ENCODE results near the gene HBG2. TPM values are rescaled to one million over a fixed set of nuclear protein-coding genes. Genes with fewer than 3 reads are reported as not detected.

HBG2 gene
- total RNA-seq, 1 donor from 2014 or later, result 0.54 TPM

DNA sequence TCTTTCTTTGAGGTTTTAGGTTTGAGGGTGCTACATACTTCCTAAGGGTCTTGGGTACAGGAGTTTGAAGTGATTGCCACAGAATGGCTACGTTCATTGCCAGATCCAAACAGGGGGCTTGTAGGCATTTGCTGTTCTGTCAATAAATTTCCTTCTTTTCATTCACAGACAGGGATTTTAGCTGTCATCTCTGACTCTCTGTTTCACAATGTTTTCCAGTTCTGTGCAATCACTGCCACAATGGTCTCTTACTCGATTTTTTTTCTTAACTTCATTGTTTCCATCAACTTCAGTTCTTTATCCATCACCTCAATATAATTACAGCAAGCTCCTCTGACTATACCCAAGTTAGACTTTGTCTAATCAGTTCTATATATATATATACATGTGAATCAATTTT, 14.1 kb downstream of the HBG2 start:
- Mint-ChIP-seq H3K4me1 (peaks cover 9% of the 10 kb centered on the region), H3K36me3 (no peaks in the 10 kb centered on the region), H3K27me3 (ENCODE audit: low read depth) (peaks cover 15% of the 10 kb centered on the region), H3K27ac (no peak overlapping the region), H3K4me3 (no peak overlapping the region), H3K9me3 (no peaks in the 10 kb centered on the region)
- TF ChIP-seq, protein P1, sequence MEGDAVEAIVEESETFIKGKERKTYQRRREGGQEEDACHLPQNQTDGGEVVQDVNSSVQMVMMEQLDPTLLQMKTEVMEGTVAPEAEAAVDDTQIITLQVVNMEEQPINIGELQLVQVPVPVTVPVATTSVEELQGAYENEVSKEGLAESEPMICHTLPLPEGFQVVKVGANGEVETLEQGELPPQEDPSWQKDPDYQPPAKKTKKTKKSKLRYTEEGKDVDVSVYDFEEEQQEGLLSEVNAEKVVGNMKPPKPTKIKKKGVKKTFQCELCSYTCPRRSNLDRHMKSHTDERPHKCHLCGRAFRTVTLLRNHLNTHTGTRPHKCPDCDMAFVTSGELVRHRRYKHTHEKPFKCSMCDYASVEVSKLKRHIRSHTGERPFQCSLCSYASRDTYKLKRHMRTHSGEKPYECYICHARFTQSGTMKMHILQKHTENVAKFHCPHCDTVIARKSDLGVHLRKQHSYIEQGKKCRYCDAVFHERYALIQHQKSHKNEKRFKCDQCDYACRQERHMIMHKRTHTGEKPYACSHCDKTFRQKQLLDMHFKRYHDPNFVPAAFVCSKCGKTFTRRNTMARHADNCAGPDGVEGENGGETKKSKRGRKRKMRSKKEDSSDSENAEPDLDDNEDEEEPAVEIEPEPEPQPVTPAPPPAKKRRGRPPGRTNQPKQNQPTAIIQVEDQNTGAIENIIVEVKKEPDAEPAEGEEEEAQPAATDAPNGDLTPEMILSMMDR (IDR thresholded peaks at IDR 0.05; ENCODE audit: unreplicated experiment), result no peak
- no peak for DNase-seq (ENCODE audit: low spot score in 2 of 2, unreplicated experiment in 2 of 2)

DNA sequence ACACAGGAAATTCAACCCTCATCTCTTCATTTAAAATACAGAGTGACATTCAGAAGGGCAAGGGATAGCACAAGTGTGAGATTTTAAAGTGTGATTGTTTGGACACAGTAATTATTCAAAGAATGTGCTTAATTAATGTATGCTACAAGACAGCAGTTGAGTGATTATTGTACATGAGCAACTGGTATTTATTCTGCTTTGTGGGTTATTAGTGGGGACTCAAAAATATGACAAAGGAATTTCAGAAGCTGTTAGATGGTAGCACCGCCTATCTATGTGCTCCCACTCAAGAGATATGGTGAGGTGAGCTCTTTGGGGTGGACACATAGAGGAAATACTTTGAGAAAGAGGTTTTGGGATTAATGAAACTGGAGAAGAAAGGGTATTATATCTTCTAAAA, 14.5 kb downstream of the HBG2 start:
- TF ChIP-seq, protein P1 (IDR thresholded peaks at IDR 0.05; ENCODE audit: unreplicated experiment), result no peak
- no peak overlapping the region for H3K27ac Mint-ChIP-seq
- H3K36me3 Mint-ChIP-seq, result no peaks in the 10 kb centered on the region
- DNase-seq (ENCODE audit: low spot score in 2 of 2, unreplicated experiment in 2 of 2), result no peak
- peaks cover 7% of the 10 kb centered on the region for H3K4me1 Mint-ChIP-seq
- peaks cover 15% of the 10 kb centered on the region for H3K27me3 Mint-ChIP-seq (ENCODE audit: low read depth)
- H3K4me3 Mint-ChIP-seq, result no peak overlapping the region
- H3K9me3 Mint-ChIP-seq, result no peaks in the 10 kb centered on the region

DNA sequence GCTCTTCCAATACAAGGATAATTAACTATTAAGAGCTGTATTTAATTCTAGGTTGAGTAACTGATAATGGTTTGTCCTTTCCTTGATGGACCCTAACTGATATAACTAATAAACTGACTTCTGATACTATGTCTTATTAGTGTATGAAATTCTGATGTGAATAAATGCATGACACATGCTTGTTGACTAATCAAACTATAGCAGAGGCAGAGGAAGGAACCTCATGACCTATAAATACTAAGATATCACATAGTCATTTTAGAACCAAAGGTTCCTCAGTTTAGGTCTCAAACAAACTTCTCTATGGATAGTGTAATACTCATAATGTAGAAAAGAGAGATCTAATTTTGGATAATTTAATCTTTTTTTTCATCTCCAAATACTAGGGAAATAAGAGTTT, 15.5 kb downstream of the HBG2 start:
- no peak overlapping the region for H3K4me3 Mint-ChIP-seq
- H3K27me3 Mint-ChIP-seq (ENCODE audit: low read depth), result peaks cover 15% of the 10 kb centered on the region
- no peak overlapping the region for H3K27ac Mint-ChIP-seq
- peaks cover 6% of the 10 kb centered on the region for H3K4me1 Mint-ChIP-seq
- no peak for DNase-seq (ENCODE audit: low spot score in 2 of 2, unreplicated experiment in 2 of 2)
- H3K9me3 Mint-ChIP-seq, result no peaks in the 10 kb centered on the region
- TF ChIP-seq, protein P1 (IDR thresholded peaks at IDR 0.05; ENCODE audit: unreplicated experiment), result no peak
- no peaks in the 10 kb centered on the region for H3K36me3 Mint-ChIP-seq

DNA sequence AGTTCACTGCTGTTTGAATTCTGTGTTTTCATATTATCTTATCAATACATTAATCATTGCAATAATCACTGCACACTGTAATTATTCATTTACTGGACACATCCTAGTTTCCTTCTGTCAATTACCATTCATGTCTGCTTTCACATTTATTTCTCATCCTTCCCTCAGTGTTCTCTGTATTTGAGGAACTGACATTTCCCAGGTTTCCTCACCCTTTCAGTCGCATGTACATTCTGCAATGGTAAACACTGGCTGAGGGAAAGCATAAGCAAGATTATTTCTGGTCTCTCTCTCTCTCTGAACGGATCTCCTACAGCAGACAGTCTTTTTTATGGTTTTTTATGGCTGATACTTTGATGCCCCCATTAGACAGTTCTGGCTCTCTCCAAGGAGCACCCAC, 16.1 kb downstream of the HBG2 start:
- H3K27me3 Mint-ChIP-seq (ENCODE audit: low read depth), result peaks cover 15% of the 10 kb centered on the region
- H3K4me3 Mint-ChIP-seq, result no peak overlapping the region
- no peaks in the 10 kb centered on the region for H3K9me3 Mint-ChIP-seq
- peaks cover 6% of the 10 kb centered on the region for H3K4me1 Mint-ChIP-seq
- H3K27ac Mint-ChIP-seq, result no peak overlapping the region
- H3K36me3 Mint-ChIP-seq, result no peaks in the 10 kb centered on the region
- TF ChIP-seq, protein P1 (IDR thresholded peaks at IDR 0.05; ENCODE audit: unreplicated experiment), result no peak
- DNase-seq (ENCODE audit: low spot score in 2 of 2, unreplicated experiment in 2 of 2), result no peak

DNA sequence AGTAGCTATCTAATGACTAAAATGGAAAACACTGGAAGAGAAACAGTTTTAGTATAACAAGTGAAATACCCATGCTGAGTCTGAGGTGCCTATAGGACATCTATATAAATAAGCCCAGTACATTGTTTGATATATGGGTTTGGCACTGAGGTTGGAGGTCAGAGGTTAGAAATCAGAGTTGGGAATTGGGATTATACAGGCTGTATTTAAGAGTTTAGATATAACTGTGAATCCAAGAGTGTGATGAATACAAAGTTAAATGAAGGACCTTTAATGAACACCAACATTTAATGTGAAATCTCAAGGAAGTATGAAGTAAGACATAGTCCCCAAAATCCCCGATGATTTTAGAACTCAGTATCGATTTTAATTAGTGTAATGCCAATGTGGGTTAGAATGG, 17.2 kb downstream of the HBG2 start:
- peaks cover 15% of the 10 kb centered on the region for H3K27me3 Mint-ChIP-seq (ENCODE audit: low read depth)
- H3K36me3 Mint-ChIP-seq, result no peaks in the 10 kb centered on the region
- H3K27ac Mint-ChIP-seq, result no peak overlapping the region
- TF ChIP-seq, protein P1 (IDR thresholded peaks at IDR 0.05; ENCODE audit: unreplicated experiment), result no peak
- DNase-seq (ENCODE audit: low spot score in 2 of 2, unreplicated experiment in 2 of 2), result no peak
- no peak overlapping the region for H3K4me3 Mint-ChIP-seq
- peaks cover 6% of the 10 kb centered on the region for H3K4me1 Mint-ChIP-seq
- H3K9me3 Mint-ChIP-seq, result no peaks in the 10 kb centered on the region

Data from mesothelial cell of epicardium (in vitro differentiated cells).